ENCODE results near the gene NCKAP5. TPM values are rescaled to one million over a fixed set of nuclear protein-coding genes. Genes with fewer than 3 reads are reported as not detected.

The NCKAP5 gene
- total and polyA plus RNA-seq, 2 of the 8 experiments (the other 6 are each of a cell fraction or from before 2014, with no cell fraction given), result 0.27 to 0.86 TPM

DNA sequence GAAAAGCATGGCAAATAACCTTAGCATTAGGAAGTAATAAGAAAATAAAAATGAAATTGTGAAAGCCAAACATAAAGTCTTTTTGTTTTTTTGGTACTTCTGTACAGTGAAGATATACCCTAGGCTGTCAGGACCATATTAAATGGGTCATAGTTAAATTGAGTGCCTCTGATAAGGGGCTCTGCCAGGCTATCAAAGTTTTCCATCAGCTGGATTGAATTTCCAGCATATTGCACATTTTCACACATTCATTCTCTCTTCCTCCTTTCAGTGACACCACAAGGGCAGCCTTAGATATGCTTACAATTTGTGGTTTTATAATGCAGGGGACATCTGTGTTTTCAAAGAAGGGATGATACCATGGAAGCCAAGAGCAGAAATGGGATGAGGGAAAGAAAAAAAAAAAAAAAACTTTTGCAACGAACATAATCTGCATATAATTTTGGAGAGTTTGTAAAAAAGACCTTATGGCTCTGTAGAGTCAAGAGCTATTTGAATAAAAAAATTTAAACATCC lies 789.0 kb downstream of the NCKAP5 start (continued):
- TF ChIP-seq CHD1 (IDR thresholded peaks at IDR 0.05; ENCODE audit: low read depth, low read length) (no peak), KDM1A (IDR thresholded peaks at IDR 0.05; ENCODE audit: borderline replicate concordance, low read length) (no peak), EGR1 (IDR thresholded peaks at IDR 0.05; ENCODE audit: borderline replicate concordance, low read depth, low read length) (no peak), BRCA1 (IDR thresholded peaks at IDR 0.05; ENCODE audit: low read depth, low read length) (no peak)
- TF ChIP-seq, protein P1, sequence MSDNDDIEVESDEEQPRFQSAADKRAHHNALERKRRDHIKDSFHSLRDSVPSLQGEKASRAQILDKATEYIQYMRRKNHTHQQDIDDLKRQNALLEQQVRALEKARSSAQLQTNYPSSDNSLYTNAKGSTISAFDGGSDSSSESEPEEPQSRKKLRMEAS (IDR thresholded peaks at IDR 0.05), result no peak
